Muscle of arm (tissue), 14 donors: Measurements from ENCODE around the gene HOXA7. TPM values are rescaled to one million over a fixed set of nuclear protein-coding genes. Genes with fewer than 3 reads are reported as not detected.

Experiments
- DNase-seq: peaks from one replicate; pipeline ENCODE4 v3.0.0-alpha.2; 2013
- long read RNA-seq, 11 donors: transcript quantifications; one replicate each; lab custom pipeline, GENCODE V29; 2026
- polyA plus RNA-seq, 12 donors: library from polyadenylated mRNA; unstranded; fragments of 120-200 nt; gene quantifications; one replicate each; pipeline ENCODE4 v1.2.1, GENCODE V29; 2013; ENCODE audit not compliant: insufficient read length in 12 of 12

HOXA7 gene
- 10 to 100 TPM in 11 of 12 donors, not detected in 1; 12.0 to 26.8 (median 17.3) TPM for polyA plus RNA-seq
- long read RNA-seq, donor 1, partial matches to known transcripts = 0 of 2 reads
- long read RNA-seq, donor 1, other reads (novel, unspliced or antisense) = 0 of 2 reads
- long read RNA-seq, donor 2, transcript HOXA7-201 (2 exons, 2,018 nt) = major isoform, 25 of 25 reads
- long read RNA-seq, donor 2, partial matches to known transcripts = 0 of 25 reads
- long read RNA-seq, donor 2, other reads (novel, unspliced or antisense) = 0 of 25 reads
- long read RNA-seq, donor 3, transcript HOXA7-201 (2 exons, 2,018 nt) = major isoform, 8 of 8 reads
- long read RNA-seq, donor 3, partial matches to known transcripts = 0 of 8 reads
- long read RNA-seq, donor 3, other reads (novel, unspliced or antisense) = 0 of 8 reads
- long read RNA-seq, donor 4, transcript HOXA7-201 (2 exons, 2,018 nt) = major isoform, 6 of 6 reads
- long read RNA-seq, donor 4, partial matches to known transcripts = 0 of 6 reads
- long read RNA-seq, donor 4, other reads (novel, unspliced or antisense) = 0 of 6 reads
- long read RNA-seq, donor 5, transcript HOXA7-201 (2 exons, 2,018 nt) = major isoform, 17 of 17 reads
- long read RNA-seq, donor 5, partial matches to known transcripts = 0 of 17 reads
- long read RNA-seq, donor 5, other reads (novel, unspliced or antisense) = 0 of 17 reads
- long read RNA-seq, donor 6, transcript HOXA7-201 (2 exons, 2,018 nt) = major isoform, 6 of 6 reads
- long read RNA-seq, donor 6, partial matches to known transcripts = 0 of 6 reads
- long read RNA-seq, donor 6, other reads (novel, unspliced or antisense) = 0 of 6 reads
- long read RNA-seq, donor 7, transcript HOXA7-201 (2 exons, 2,018 nt) = major isoform, 5 of 5 reads
- long read RNA-seq, donor 7, partial matches to known transcripts = 0 of 5 reads
- long read RNA-seq, donor 7, other reads (novel, unspliced or antisense) = 0 of 5 reads
- long read RNA-seq, donor 8, transcript HOXA7-201 (2 exons, 2,018 nt) = major isoform, 21 of 39 reads
- long read RNA-seq, donor 8, partial matches to known transcripts = 18 of 39 reads
- long read RNA-seq, donor 8, other reads (novel, unspliced or antisense) = 0 of 39 reads
- long read RNA-seq, donor 9, transcript HOXA7-201 (2 exons, 2,018 nt) = major isoform, 10 of 11 reads
- long read RNA-seq, donor 9, partial matches to known transcripts = 0 of 11 reads
- long read RNA-seq, donor 9, other reads (novel, unspliced or antisense) = 0 of 11 reads
- long read RNA-seq, donor 10, transcript HOXA7-201 (2 exons, 2,018 nt) = major isoform, 17 of 17 reads
- long read RNA-seq, donor 10, partial matches to known transcripts = 0 of 17 reads
- long read RNA-seq, donor 10, other reads (novel, unspliced or antisense) = 0 of 17 reads
- long read RNA-seq, donor 11, transcript HOXA7-201 (2 exons, 2,018 nt) = major isoform, 23 of 23 reads
- long read RNA-seq, donor 11, partial matches to known transcripts = 0 of 23 reads
- long read RNA-seq, donor 11, other reads (novel, unspliced or antisense) = 0 of 23 reads

- peak; percentile 92 for DNase-seq
These were observed at the start of gene HOXA7 for GRCh38 chr7:27156508-27156898. Gene HOXA7, minus strand, starts transcription at chr7:27156675. Its CDS starts 130 bp downstream, at chr7:27156545.

- DNase-seq = no peak
These were observed 49.1 kb upstream of the HOXA7 start for GRCh38 chr7:27205325-27206280.

GRCh38 chr7:27204851-27205322 lies 48.4 kb upstream of the HOXA7 start:
- no peak for DNase-seq

GRCh38 chr7:27203964-27204594 lies 47.6 kb upstream of the HOXA7 start:
- no peak for DNase-seq

- DNase-seq = no peak
These were observed 47.0 kb upstream of the HOXA7 start for GRCh38 chr7:27203365-27203953.

- DNase-seq = no peak
These were observed 46.3 kb upstream of the HOXA7 start for GRCh38 chr7:27202862-27203134.

GRCh38 chr7:27202018-27202861 lies 45.8 kb upstream of the HOXA7 start:
- no peak for DNase-seq

- no peak for DNase-seq
These were observed 45.1 kb upstream of the HOXA7 start for GRCh38 chr7:27201580-27202017.

GRCh38 chr7:27200761-27201579 lies 44.5 kb upstream of the HOXA7 start:
- DNase-seq = no peak

GRCh38 chr7:27199849-27200760 lies 43.6 kb upstream of the HOXA7 start, which contains the start of gene HOXA13:
Gene HOXA13, minus strand, starts transcription at chr7:27200091. Its CDS starts 14 bp downstream, at chr7:27200077.
- DNase-seq = no peak

- no peak for DNase-seq
These were observed 42.7 kb upstream of the HOXA7 start for GRCh38 chr7:27198871-27199801.

GRCh38 chr7:27198138-27198841 lies 41.8 kb upstream of the HOXA7 start:
- DNase-seq = no peak

GRCh38 chr7:27197137-27198042 lies 40.9 kb upstream of the HOXA7 start:
- no peak for DNase-seq
